SU-DHL-6 (cell line): ENCODE results near the gene DFFB.

Experiments
- EZH2phosphoT487 ChIP-seq: fragments of 200-600 bp; sonication (generic), shearing (Covaris generic); conservative IDR thresholded peaks from 2 replicates; pipeline ENCODE4 v1.6.1; 2018; ENCODE audit warnings: mild to moderate bottlenecking, antibody characterized with exemption, low read length, moderate library complexity, mixed read lengths
- TF ChIP-seq, protein P1 (sequence below): fragments of 200-600 bp; sonication (generic); IDR thresholded peaks from one replicate; pipeline ENCODE4 v1.5.1; 2017; ENCODE audit warnings: antibody characterized with exemption, mild to moderate bottlenecking, low read length, moderate library complexity; ENCODE audit not compliant: insufficient read depth, poor library complexity, severe bottlenecking

DNA sequence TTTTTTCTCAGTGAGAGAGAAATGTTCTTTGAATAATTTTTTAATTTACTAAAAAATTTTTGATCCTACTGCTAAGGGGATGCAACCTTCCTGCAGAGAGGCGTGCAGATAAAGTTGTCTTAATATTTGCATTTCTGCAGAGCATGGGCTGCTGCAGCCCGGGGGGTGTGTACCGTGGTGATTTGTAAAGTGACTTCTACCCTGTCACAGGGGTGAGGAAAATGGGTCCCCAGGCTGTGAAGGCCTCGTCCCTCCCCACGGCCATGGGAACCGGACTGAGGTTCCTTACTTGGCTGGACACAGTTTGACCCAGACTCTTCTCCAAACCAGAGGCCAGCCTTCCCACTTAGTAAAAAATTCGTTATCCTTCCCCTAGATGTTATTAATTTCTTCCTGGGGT is 52.3 kb downstream of the DFFB start:
- TF ChIP-seq, protein P1, sequence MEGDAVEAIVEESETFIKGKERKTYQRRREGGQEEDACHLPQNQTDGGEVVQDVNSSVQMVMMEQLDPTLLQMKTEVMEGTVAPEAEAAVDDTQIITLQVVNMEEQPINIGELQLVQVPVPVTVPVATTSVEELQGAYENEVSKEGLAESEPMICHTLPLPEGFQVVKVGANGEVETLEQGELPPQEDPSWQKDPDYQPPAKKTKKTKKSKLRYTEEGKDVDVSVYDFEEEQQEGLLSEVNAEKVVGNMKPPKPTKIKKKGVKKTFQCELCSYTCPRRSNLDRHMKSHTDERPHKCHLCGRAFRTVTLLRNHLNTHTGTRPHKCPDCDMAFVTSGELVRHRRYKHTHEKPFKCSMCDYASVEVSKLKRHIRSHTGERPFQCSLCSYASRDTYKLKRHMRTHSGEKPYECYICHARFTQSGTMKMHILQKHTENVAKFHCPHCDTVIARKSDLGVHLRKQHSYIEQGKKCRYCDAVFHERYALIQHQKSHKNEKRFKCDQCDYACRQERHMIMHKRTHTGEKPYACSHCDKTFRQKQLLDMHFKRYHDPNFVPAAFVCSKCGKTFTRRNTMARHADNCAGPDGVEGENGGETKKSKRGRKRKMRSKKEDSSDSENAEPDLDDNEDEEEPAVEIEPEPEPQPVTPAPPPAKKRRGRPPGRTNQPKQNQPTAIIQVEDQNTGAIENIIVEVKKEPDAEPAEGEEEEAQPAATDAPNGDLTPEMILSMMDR, result no peak
- TF ChIP-seq EZH2phosphoT487, result no peak
